Activated naive CD4-positive, alpha-beta T cell (primary cell): ENCODE data around the gene EPB41L2.
A peak's percentile ranks its signal among the peaks of the same experiment; 100 is the strongest.
"Not testable (repeated sequence)": the region's sequence is repeated elsewhere in the genome, so short reads cannot be mapped to it uniquely, and the experiment has no call there.

Experiments used
- DNase-seq, 4 experiments: peaks; one replicate each; lab custom pipeline; 2025; lab: John Stamatoyannopoulos, UW

The EPB41L2 gene

DNA sequence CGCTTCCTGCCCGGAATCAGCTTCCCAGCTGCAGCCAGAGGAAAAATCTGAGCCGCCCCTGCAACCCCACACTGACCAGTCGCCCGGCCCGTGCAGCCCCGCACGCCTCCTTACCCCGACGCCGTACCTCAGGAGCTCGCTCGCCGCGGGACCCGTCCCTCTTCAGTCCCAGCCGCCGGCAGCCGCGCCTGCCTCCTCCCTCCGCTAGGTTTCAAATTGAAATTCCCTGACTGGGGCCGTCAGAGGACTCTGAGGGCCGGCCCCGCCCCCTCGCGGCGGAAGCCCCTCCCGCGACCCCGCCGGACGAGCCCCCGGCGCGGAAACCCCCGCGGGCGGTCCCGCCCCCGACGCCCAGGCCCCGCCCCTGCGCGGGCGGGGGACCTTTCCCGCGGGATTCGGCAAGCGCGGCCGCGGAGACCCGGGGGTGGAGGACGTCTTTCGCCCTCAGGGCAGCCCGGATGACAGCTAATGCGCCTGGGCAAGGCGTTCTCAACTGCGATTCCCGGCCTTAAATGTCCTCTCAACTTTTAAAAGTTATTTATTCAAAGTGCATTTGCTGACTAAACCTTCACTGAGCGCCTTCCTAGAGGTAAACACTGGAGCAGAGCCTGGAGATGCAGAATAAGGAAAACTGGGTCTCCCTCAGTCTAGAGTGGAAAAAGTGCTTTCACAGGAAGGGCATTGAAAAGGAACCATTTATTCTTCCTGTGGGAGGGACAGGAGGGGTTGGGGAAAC lies at the start of gene EPB41L2:
TSS of gene EPB41L2 (minus strand) at position 218 of the 736 bp plus-strand sequence. CDS start 106,760 bp downstream, outside the sequence.
- peak in 3 of 4 experiments; percentile 39 to 70 (median 48) for DNase-seq

DNA sequence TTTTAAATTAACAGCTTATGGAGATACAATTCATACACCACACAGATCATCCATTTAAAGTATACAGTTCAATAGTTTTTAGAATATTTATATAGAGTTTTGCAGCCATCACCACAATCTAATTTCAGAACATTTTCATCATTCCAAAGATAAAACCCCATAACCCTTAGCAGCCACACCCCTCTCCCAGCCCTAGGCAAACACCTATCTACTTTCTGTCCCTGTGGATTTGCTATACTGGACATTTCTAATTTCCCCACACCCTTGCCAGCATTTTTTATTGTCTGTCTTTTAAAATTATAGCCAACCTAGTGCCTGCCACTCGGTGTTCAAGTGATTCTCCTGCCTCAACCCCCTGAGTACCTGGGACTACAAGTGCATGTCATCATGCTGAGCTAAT lies 49.2 kb upstream of the EPB41L2 start:
- DNase-seq = no peak

DNA sequence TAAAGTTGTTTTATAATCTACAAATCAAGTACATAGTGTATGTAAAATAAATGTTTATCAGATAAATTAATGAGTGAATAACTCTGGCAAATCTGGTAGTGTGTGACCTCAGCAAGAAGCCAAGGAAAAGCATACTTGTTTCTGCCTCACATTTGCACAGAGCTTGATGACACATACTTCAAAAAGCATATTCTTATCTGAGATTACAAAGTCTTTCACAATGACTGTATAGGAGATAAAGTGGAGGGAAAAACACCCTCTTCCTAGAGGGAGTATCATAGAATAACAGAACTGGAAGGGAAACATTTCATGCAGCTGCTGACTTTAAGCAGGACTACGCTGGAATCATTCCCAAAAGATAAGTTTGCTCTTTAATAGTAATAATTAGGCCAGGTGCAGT lies 44.1 kb upstream of the EPB41L2 start:
- DNase-seq = no peak

DNA sequence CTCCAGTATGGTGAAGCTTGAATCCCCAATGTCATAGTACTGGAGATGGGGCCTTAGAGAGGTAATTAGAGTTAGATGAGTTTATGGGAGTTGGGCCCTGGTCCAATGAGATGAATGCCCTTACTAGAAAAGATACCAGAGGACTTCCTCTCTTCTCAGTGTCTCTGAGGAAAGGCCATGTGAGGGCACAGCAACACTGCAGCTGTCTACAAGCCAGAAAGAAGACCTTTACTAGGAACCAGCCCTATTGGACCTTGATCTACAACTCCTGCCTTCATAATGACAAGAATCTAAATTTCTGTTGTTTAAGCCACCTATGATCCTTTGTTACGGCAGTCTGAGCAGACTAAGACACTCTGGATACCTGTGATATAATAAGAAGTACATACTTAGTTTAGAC lies 40.9 kb upstream of the EPB41L2 start:
- DNase-seq = no peak

GRCh38 chr6:131103296-131103695 lies 40.3 kb upstream of the EPB41L2 start:
- DNase-seq = no peak

- no peak for DNase-seq
These were observed 39.1 kb upstream of the EPB41L2 start for GRCh38 chr6:131101911-131102680.

DNA sequence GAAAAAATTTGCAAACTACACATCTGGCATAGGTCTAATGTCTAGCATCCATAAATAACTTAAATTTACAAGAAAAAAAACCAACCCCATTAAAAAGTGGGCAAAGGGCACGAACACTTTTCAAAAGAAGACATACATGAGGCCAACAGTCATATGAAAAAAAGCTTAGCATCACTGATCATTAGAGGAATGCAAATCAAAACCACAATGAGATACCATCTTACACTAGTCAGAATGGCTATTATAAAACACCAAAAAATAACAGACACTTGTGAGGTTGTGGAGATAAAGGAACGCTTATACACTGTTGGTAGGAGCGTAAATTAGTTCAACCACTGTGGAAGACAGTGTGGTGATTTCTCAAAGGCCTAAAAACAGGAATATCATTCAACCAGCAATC lies 33.7 kb upstream of the EPB41L2 start:
- DNase-seq = no peak

DNA sequence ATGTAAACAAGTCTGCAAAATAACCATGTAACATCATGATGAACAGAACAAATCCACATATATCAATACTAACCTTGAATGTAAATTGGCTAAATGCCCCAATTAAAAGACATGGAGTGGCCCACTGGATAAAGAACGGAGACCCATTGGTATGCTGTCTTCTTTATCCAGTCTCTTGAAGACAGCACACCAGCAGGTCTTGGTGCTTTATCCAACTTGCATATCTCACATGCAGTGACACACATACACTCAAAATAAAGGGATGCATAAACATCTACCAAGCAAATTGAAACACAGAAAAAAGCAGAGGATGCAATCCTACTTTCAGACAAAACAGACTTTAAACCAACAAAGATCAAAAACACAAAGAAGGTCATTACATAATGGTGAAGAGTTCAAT lies 30.3 kb upstream of the EPB41L2 start:
- no peak for DNase-seq

- not testable (repeated sequence) for DNase-seq
These were observed 28.9 kb upstream of the EPB41L2 start for GRCh38 chr6:131091944-131092343.

DNA sequence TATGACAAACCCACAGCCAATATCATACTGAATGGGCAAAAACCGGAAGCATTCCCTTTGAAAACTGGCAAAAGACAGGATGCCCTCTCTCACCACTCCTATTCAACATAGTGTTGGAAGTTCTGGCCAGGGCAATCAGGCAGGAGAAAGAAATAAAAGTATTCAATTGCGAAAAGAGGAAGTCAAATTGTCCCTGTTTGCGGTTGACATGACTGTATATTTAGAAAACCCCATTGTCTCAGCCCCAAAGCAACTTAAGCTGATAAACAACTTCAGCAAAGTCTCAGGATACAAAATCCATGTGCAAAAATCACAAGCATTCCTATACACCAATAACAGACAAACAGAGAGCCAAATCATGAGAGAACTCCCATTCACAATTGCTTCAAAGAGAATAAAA lies 27.3 kb upstream of the EPB41L2 start:
- not testable (repeated sequence) for DNase-seq

DNA sequence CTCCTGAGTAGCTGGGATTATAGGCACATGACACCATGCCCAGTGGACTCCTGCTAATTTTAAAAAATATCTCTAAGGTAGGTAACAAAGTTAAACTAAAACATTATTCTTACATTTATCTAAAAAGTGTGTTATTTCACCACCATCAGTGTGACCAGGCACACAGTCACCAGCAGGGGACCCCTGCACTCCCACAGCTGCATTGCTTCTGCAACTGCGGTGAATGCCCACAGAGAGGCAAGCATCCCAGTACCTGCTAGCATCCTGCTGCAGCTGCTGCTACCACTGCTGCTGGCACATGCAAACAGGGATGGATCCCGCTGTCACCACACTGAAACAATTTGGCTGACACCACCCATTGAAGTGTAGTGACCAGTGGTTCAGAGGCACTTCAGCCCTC lies 21.9 kb upstream of the EPB41L2 start:
- DNase-seq = no peak

GRCh38 chr6:131083687-131084086 lies 20.6 kb upstream of the EPB41L2 start:
- DNase-seq = no peak

DNA sequence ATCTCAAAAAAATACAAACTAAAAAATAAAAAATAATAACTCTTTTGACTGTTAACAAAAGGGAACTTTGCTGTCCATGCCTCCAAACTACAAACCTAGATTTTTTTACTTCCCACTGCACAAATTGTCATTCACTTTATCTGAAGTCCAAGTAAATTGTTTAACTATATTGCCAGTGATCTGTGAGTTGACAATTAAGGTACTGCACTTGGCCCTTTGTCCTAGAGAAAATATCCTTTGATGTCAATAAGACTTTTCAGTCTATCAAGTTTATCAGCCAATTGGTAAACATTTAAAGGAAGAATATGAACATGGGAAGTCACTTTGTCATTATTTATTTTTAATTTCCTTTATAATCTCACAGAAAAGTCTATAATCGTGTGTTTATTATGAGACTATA lies 19.3 kb upstream of the EPB41L2 start:
- no peak for DNase-seq

DNA sequence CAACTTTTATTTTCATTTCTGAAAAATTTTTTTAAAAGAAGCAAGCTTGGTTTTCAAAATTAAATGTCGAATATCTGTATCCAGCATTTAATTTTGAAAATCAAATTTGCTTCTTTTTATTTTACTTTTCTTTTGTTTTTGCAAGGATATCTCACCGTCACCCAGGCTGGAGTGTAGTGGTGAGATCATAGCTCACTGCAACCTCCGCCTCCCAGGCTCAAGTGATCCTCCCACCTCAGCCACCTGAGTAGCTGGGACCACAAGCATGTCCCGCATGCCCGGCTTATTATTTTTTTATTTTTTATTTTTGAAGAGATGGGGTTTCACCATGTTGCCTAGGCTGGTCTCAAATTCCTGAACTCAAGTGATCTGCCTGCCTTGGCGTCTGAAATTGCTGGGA lies 17.0 kb upstream of the EPB41L2 start:
- no peak for DNase-seq

- no peak for DNase-seq
These were observed 10.5 kb upstream of the EPB41L2 start for GRCh38 chr6:131073577-131073976.

DNA sequence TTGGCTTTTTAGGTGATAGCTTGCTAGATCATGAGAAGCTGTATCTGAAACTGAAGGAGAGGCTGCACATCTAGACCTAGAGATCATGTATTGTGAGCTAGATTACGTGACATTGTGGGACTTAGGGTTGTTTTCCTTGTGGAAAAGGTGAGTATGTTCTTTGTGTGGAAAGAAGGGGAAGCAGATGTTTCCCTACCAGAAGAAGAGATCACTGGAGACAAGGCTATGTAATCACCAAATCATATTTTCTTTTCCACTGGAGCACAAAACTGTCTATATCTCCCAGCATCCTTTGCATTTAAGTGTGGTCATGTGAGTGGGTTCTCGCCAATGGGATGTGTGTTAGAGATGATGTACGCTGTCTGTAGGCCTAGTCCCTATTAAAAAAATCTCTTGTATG lies 7.0 kb upstream of the EPB41L2 start:
- no peak for DNase-seq

- no peak for DNase-seq
These were observed 5.1 kb upstream of the EPB41L2 start for GRCh38 chr6:131068165-131068564.

GRCh38 chr6:131067521-131067920 lies 4.5 kb upstream of the EPB41L2 start:
- DNase-seq = no peak

DNA sequence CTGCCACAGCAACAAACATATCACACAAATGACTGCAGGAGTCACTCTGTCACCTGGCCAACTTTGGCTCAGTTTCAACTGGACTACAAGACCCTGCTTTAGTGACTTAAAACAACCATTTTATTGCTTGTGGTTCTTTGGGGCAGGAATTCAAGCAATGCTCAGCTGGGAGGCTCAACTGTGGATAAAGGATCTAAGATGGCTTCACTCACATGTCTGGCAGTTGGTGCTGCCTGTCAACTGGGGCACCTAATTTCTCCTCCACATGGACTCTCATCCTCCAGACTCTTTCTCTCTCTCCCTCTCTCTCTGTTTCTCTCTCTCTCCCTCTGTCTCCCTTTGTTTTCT lies 2.8 kb upstream of the EPB41L2 start:
- no peak for DNase-seq

DNA sequence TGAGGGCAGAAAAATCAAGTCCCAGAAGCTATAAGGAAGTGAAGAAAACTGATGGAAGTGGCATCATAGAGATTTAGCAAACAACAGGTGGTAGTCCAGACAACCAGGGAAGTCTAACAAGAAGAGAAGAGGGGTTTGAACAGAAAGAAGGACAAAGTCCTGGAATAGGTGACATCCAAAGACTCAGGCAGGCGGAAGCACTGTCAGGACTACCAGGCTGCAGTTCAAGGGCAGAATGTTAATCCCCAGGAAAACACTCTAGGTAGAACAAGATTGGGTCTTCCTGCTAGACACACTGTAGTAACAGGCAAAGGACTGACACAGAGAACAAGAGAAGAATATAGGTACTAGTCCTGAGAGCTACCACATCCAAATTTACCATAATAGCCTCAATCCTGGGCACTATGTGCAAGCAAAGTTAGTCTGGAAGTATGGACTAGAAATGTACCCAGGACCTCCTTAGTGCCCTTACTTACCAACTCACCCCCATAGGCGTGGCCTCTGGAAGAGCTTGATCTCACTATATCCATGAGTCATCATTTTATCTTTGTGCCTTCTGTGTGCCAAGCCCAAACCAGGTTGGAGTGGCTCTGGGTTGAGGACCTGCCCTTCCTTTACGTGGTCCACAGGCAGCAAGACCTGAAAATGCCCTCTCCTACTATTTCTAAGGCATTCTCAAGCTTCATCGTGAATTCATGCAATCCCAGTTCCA lies 2.2 kb upstream of the EPB41L2 start:
- no peak for DNase-seq

DNA sequence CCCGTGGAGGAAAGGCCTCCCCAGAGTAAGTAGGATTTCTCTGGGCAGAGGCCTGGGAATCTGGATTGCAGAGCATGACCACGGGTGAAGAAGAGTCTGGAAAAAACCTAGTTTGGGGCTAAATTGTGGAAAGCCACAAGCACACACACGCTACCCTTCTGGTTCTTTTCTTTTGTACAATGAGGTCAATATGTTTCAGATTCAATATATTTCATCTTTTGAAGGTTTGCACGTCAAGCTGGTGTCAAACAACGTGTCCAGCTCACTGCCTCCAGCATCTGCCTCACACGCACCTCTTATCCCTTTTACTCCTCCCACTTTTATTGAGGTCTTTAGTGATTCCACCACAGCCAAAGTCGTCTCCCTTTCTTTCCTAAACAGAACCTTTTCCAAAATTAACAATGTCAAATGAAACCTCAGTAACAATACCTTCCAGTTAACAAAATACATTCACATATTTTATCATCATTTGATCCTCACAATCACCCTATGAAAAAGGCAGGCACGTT lies 773 bp upstream of the EPB41L2 start:
- no peak for DNase-seq

GRCh38 chr6:131062241-131063027 lies 611 bp downstream of the EPB41L2 start:
- peak in 2 of 4 experiments; percentile 5 to 9 for DNase-seq
